ENCODE data around the gene OR2D3.
"Not testable (repeated sequence)": the region's sequence is repeated elsewhere in the genome, so short reads cannot be mapped to it uniquely, and the experiment has no call there.

The OR2D3 gene, protein sequence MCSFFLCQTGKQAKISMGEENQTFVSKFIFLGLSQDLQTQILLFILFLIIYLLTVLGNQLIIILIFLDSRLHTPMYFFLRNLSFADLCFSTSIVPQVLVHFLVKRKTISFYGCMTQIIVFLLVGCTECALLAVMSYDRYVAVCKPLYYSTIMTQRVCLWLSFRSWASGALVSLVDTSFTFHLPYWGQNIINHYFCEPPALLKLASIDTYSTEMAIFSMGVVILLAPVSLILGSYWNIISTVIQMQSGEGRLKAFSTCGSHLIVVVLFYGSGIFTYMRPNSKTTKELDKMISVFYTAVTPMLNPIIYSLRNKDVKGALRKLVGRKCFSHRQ

DNA sequence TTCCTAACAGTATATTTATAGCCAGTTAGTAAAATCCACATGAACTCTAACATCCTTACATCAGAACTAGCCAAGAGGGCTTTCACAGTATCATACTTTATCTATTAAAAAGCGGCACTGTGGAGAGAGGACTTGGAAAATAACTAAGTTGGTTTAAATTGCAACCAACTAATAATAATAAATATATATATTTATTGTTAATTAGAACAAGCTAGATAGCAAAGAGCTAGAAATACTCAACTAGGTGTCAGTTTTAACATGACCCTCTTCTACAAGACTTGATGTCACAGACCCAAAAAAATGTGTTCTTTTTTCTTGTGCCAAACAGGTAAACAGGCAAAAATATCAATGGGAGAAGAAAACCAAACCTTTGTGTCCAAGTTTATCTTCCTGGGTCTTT, at the start of gene OR2D3:
OR2D3 (plus strand) TSS at position 301 of the 400 bp plus-strand sequence; CDS start at position 301, 0 bp downstream.
- no peak for DNase-seq

DNA sequence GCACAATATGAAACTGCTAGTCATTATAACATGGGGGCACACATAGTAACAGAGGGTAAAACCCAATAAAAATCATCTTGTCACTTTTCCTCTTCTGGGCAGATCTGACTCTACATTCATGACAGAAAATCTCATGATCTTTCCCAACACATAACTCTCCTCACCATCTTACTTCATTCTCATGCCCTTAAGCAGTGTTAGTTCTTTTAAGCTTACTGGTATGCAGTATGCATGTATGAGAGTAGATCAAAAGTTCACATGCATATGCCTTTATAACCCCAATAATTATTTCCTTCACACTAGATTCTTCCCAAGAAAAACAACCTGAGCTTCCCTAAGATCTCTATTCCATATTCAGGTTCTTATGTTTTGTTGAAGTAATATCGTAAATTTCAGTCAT, 49.5 kb upstream of the OR2D3 start:
- no peak for DNase-seq

DNA sequence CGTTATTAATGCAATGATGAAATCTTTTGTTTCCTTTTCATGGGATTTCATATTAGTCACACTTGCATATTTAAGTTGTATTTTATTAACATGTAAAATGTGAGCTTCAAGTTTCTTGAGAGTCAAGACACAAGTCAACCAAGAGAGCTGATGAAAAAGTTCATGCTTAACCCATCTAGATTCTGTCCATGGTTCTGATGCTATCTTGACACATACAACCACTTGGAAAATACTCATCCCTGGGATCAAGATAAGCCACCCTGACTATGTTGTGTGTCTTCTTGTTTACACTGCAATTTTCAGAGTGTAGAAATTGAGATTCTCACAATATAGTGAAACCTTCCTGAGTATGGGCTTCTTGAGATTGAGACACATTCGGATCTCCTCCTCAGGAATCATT, 45.0 kb upstream of the OR2D3 start:
- DNase-seq: no peak

DNA sequence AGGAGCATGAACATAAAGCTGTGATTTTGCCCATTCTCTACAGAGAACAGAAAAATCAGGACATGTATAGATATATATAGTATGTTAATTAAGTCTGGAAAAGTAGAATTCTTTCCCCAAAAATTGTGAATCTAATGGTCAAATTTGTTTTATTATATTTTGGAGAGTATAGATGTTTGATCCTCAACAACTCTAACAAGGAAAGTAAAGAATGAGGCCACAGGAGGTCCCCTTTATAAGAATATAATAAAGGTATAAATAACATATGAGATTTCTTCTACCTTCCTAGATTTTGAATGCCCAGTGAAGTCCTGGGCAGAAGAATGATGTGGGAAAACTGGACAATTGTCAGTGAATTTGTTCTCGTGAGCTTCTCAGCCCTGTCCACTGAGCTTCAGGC, 44.5 kb upstream of the OR2D3 start, which contains the start of gene OR10A4:
OR10A4 (plus strand) TSS at position 301 of the 400 bp plus-strand sequence; CDS start at position 324, 23 bp downstream.
- DNase-seq: no peak

DNA sequence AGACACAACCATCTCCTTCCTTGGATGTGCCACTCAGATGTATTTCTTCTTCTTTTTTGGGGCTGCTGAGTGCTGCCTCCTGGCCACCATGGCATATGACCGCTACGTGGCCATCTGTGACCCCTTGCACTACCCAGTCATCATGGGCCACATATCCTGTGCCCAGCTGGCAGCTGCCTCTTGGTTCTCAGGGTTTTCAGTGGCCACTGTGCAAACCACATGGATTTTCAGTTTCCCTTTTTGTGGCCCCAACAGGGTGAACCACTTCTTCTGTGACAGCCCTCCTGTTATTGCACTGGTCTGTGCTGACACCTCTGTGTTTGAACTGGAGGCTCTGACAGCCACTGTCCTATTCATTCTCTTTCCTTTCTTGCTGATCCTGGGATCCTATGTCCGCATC, 43.9 kb upstream of the OR2D3 start:
- DNase-seq: no peak

DNA sequence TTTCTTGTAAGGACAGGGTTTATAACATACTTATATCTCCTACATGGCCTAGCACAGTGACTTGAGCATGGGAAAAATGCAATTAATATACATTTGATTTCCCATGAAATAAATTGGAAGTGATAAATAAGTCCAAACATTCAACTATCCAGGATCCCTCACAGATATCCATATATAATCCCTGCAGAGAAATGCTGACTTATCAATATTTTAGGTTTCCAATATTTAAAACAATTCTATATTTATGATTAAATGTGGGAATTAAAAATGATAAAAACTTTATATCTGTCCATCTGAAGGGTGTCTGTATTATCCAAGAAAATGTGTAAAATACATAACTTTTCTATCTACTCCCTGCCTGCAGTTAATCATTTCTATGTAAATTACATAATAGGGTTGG, 38.1 kb upstream of the OR2D3 start:
- DNase-seq: no peak

DNA sequence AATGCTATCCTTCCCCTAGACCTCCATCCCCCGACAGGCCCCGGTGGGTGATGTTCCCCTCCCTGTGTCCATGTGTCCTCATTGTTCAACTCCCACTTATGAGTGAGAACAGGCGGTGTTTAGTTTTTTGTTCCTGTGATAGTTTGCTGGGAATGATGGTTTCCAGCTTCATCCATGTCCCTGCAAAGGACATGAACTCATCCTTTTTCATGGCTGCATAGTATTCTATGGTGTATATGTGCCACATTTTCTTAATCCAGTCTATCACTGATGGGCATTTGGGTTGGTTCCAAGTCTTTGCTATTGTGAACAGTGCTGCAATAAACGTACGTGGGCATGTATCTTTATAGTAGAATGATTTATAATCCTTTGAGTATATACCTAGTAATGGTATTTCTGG, 33.1 kb upstream of the OR2D3 start:
- DNase-seq: not testable (repeated sequence)

DNA sequence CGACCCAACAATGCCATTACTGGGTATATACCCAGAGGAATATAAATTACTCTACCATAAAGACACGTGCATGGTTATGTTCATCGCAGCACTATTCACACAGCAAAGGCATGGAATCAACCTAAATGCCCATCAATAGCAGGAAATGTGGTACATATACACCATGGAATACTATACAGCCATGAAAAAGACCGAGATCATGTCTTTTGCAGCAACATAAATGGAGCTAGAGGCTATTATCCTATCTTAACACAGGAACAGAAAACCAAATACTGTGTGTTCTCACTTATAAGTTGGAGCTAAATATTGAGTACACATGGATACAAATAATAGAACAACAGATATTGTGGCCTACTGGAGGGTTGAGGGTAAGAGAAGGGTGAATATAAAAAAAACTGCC, 32.0 kb upstream of the OR2D3 start:
- DNase-seq: no peak

DNA sequence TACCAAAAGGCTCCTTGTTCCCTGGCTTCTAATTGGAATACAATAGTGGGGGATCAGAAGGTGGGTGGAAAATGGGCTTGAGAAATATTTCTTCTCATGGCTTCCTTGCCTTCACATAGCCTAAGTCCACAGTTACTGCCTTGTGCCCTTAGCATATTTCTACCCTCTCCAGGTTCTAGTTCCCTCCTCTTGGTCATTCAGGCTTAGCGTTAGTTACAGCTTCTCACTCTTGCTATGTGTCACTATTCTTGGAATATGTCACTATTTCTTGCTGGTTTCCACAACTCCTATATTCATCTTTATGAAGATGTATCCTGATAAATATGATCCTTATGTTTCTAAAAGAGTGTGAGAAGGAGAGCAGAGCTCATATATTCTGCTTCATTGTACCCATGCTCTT, 31.0 kb upstream of the OR2D3 start:
- no peak for DNase-seq

DNA sequence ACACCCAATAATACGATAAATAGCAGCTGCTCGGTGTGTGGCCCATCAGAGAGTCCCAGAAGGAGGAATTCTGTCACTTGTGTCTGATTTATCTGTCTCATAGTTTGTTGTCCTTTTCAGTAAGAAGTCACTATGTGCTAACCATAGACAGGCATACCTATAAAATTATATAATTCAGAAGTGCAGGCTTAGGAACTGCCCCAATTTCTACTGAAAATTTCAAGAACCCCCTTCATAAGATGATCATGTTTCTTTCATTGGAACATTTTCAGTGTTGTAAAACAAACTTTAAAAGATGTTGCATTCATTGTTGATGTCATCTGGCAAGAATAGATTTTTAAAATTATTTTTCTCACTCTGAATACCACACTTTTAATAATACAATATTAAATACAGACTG, 28.4 kb upstream of the OR2D3 start, which contains the start of gene OR2D2:
OR2D2 (minus strand) TSS at position 101 of the 400 bp plus-strand sequence; CDS start at position 101, 0 bp downstream.
- DNase-seq: no peak

DNA sequence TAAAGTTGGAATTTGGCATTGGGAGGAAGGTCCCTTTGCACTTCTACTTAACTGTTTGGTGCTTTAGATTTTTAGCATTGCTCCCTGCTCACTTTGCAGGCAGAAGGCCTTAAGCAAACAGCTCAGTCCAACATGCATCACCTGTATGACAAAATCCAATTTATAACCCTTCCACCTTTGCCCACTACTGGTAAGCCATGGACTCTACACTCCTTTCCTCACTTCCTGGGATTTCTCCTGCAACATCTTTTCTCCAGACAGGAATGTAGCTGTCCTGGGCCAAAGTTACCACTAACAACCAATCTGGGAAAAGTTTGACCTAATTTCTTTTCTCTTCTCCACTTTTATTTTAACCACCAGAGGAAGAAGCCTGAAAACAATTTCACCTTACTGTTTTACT, 26.7 kb upstream of the OR2D3 start:
- no peak for DNase-seq

DNA sequence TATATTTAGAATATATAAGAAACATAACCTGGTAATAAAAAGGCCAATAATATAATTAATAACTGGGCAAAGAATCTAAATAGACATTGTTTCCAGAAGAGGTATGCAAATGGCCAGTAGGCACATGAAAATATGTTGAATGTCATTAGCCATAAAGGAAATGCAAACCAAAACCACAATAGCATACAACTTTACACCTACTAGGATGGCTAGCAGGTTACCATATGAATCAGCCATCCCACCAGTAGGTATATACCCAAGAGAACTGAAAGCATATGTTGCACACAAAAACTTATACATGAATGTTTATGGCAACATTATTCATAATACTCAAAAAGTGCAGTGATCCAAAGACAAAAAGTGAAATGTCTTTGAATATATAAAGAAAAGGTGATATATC, 25.8 kb upstream of the OR2D3 start:
- no peak for DNase-seq

DNA sequence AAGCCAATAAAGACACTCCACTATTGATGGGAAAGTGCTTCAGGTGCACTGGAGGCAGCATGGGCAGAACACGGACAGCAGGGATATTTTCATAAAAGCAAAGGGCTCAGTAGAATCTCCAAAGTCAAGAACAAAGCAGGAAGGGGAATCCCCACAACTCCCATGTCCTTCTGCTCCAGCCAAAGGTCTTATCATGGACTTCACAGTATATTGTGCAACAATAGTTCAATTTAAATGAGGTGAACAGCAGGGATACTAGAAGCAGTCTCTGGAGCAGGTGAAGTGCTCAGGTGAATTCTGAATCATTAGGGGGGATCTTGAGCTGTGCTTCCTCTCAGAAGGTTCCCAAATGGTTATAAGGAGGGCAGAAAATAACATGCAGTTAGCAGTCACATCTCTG, 21.9 kb upstream of the OR2D3 start:
- no peak for DNase-seq

DNA sequence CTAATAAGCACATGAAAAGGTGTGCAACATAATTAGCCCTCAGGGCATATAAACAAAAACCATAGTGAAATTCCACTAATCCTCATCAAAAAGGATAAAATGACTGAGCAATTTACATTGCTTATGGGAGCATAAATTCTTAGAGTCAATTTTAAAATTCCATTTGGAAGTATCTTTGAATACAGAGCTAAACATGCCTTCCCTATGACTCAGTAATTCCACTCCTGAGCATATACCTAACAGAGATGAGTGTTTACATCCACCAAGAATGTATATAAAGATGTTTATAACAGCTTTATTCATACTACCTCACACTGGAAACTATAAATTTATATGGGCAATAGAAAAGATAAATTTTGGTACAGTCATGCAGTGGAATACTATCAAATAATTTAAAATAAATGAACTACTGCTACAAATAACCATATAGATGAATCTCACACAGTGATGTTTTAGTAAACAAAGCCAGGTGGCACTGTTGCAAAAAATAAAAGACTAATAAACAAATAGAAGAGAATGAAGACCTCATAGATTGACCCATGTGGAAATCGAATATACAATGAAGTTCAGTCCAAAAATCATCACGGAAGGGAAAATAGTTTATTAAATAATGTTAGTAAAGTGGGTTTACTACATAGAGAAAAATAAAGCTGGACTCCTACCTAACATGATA, 20.3 kb upstream of the OR2D3 start:
- DNase-seq: no peak

DNA sequence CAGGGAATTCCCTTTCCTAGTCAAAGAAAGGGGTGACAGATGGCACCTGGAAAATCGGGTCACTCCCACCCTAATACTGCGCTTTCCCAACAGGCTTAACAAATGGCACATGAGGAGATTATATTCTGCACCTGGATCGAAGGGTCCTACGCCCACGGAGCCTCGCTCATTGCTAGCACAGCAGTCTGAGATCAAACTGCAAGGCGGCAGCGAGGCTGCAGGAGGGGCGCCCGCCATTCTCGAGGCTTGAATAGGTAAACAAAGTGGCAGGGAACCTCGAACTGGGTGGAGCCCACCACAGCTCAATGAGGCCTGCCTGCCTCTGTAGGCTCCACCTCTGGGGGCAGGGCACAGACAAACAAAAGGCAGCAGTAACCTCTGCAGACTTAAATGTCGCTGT, 16.0 kb upstream of the OR2D3 start:
- not testable (repeated sequence) for DNase-seq

DNA sequence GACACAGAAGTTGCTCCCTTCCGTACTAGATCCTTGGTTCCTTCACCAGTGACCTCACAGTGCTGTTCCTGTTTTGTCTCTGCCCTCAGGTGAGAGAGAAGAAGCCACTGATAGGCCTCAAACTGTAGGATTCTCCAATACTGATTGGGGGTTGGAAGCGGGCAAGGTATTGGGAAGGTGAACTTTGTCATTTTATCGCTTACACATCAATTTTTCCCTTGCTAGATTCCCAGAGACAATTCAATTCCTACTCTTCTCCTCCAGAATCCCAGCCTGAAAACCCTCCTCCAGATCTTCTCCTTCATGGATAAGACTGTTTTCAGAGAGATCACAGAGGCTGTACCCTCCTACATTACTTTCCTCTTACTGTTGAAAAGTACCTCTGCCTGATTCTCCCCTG, 9.4 kb upstream of the OR2D3 start:
- no peak for DNase-seq

DNA sequence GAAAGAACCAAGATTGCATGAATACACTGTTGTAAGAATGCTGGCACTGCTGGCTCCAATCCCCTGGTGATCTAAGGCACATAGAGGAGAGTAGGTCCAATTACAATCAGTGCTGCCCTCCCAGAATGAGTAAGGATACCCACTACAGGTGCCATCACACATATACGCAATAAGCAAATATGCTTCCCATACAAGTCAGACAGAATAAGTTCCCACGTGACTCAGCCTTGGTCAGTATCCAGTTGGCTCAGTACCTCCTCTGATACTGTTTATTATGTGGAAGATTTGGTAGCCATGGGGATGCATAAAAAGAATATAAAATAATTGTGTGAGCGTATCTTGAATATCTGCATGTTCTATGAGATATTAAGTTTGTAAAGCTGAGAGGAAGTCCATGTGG, 8.9 kb upstream of the OR2D3 start:
- no peak for DNase-seq

DNA sequence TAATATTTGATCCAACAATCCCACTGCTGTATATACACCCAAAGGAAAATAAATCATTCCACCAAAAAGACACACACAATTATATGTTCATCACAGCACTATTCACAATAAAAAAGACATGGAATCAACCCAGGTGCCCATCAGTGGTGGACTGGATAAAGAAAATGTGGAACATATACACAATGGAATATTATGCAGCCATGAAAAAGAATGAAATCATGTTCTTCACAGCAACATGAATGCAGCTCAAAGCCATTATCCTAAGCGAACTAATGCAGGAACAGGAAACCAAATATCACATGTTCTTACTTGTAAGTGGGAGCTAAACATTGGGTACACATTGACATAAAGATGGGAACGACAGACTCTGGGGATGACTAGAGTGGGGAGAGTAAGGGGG, 1.1 kb upstream of the OR2D3 start:
- no peak for DNase-seq

DNA sequence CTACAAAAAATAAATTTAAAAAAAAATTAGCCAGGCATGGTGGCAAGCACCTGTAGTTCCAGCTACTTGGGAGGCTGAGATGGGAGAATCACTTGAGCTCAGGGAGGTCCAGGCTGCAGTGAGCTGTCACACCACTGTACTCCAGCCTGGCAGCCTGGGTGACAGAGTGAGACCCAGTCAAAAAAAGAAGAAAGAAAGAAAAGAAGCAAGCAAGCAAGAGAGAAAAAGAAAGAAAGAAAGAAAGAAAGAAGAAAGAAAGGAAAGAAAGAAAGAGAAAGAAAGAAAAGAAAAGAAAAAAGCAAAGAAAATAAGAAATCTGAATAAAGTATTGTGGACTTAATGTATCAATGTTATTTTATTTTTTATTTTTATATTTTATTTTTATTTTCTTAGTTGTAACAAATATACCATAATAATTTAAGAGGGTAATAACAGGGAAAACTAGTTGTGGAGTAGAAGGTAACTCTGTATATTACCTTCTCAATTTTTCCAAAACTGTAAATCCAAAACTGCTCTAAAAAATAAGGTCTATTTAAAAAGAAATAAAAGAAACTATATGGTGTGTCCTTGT, 4.3 kb downstream of the OR2D3 start:
- DNase-seq: no peak

DNA sequence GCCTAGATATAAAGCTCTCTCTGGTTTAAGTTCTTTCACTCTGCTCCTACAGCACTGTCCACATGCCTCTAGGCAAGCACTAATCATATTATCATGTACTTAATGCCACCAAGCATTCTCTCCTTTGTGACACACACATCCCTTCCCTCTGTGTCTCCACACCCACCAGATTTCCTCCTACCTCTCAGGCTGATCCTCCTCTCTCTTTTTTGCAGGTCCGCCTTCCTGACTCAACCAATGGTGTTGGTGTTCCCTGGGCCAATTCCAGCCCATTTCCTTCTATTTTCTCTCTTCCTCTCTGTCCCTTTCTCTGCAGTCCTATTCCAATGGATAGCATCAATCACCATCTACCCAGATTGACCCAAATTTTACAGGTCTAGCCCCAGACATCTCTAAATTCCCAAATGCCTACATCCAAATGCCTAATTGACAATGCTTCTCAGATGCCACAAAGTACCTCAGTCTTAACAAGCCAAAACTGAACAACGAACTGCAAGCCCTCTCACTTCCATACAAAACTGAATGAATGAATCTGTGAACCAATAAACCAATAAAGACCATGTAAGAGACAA, 4.9 kb downstream of the OR2D3 start:
- DNase-seq: no peak

DNA sequence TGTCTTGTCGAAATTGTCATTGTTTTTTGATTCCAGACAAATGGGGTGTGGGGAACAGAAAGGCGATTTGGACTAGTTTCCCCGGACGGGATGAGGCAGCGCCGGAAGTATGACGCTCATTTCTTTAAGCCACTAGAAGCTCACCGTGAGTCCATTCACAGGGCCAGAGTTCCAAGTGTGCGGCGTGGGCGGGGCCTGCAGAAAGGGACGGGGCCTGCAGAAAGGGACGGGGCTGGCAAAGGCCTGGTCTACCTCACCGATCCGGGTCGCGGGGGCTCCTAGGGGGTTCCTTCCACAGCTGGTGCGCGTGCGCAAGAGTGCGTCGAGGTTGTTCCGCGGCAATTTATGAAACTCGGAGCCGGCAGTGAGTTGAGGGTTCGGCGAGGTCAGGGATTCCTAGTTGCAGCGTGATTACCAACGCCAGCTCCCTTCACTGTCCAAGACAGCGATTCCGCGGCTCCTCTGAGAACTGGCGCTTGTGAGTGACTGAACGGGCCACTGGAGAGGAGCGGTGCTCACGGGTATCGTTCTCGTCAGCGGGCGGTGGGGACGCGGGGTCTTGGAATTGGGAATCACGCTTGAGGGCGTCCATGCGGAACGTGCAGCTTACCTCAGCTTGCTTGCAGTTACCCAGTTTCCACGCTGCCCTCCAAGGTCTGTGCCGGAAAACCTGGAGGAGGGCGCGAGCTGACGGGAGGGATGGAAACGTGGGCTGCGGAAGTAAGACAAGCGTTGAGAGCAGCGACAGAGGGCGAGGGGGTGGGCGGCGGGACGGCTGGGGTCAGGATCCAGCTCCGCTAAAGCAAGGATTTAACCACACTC, 5.6 kb downstream of the OR2D3 start, which contains the start of gene ZNF215:
ZNF215 (plus strand) TSS at position 219 of the 822 bp plus-strand sequence. CDS start 5,847 bp downstream, outside the sequence.
- peak; percentile 6 for DNase-seq

DNA sequence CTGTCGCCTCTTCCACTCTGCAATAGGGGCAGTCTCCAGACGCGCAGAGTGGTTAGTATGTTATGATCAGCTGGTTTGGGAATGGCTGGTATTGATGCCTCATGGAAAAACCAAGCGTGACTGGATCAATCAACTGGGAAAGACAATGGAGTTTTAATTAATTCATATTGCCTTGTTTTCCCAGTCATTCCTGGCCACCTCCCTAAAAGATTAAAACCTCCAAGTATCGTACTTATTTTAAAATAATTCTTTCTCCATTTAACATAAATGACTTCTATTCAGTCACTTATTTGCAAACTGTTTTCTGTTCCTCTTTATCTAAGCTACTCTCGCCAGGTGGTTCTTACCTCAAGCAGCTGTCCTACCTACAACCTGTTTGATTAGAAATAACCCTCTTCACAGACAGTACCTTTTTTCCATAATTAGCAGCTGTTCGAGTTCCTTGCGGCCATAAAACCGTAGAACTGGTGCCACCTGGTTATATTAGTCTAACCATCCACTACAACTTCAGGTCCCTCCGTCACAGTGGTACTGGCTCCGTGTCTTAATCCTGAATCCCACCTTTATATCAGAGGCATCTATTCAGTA, 6.3 kb downstream of the OR2D3 start:
- no peak for DNase-seq

Data from midbrain (tissue), 1 donor.